ENCODE measurements around the gene NUP210L.

- TF ChIP-seq ZNF354C (tag by site-specific recombination; IDR thresholded peaks at IDR 0.05; ENCODE audit: borderline replicate concordance, low read depth) (no peak), YY1 (tag by site-specific recombination; IDR thresholded peaks at IDR 0.05) (no peak), ZNF629 (tag by site-specific recombination; IDR thresholded peaks at IDR 0.05) (no peak), CTCF (tag by site-specific recombination; IDR thresholded peaks at IDR 0.05) (no peak), INSM2 (tag by site-specific recombination; IDR thresholded peaks at IDR 0.05) (no peak), PRDM10 (tag by site-specific recombination; IDR thresholded peaks at IDR 0.05) (no peak), REST (tag by site-specific recombination; IDR thresholded peaks at IDR 0.05) (no peak), ZBTB21 (tag by site-specific recombination; IDR thresholded peaks at IDR 0.05) (no peak), ZNF501 (tag by site-specific recombination; IDR thresholded peaks at IDR 0.05) (no peak), ZNF658 (tag by site-specific recombination; IDR thresholded peaks at IDR 0.05) (no peak), ZNF510 (tag by site-specific recombination; IDR thresholded peaks at IDR 0.05; ENCODE audit: insufficient replicate concordance) (no peak), ZNF791 (tag by site-specific recombination; IDR thresholded peaks at IDR 0.05) (no peak)
Measured at GRCh38 chr1:154095456-154096060, 59.3 kb downstream of the NUP210L start.
